ENCODE results near the gene MT1A. TPM values are rescaled to one million over a fixed set of nuclear protein-coding genes. Genes with fewer than 3 reads are reported as not detected.

The MT1A gene
- total RNA-seq, 1 experiment from 2014 or later = 52.1 TPM

GRCh38 chr16:56658327-56658875, 19.9 kb downstream of the MT1A start:
- no peak for DNase-seq (ENCODE audit: low read depth, low spot score)
- no peaks in the 10 kb centered on the region for H3K9me3 ChIP-seq (ENCODE audit: control insufficient read depth, insufficient read depth, low read depth, low read length)
- ChIA-PET CTCF (no interaction called here), POLR2A (no interaction called here)
- H3K27me3 ChIP-seq (ENCODE audit: control insufficient read depth, insufficient read depth, low read length) = no peaks in the 10 kb centered on the region
- intact Hi-C loops (cut with micrococcal nuclease; ENCODE audit: unreplicated experiment) = no loop called here
- no peak for TF ChIP-seq REST (IDR thresholded peaks at IDR 0.05; ENCODE audit: insufficient read depth in 1 of 2, low read depth in 2 of 2, low read length in 1 of 2)
- TF ChIP-seq SIN3A (IDR thresholded peaks at IDR 0.05; ENCODE audit: borderline replicate concordance, insufficient read depth, low read depth, low read length) = no peak
- TF ChIP-seq TCF7L2 (IDR thresholded peaks at IDR 0.05; ENCODE audit: low read depth, low read length) = no peak
- no peak for TF ChIP-seq POLR2AphosphoS5 (IDR thresholded peaks at IDR 0.05; ENCODE audit: low read depth, low read length)
- no peak for TF ChIP-seq CTCF (IDR thresholded peaks at IDR 0.05)
- no peak overlapping the region for H3K27ac ChIP-seq (ENCODE audit: low read length)
- no peak for ATAC-seq
- peaks cover 3% of the 10 kb centered on the region; the same call in 1 of the 2 replicates for H3K4me1 ChIP-seq (ENCODE audit: control insufficient read depth, insufficient read depth, low read length)
- BruUV-seq (replicated peaks) = no TSS peak
- H3K4me3 ChIP-seq (ENCODE audit: low read depth in 2 of 2, low read length in 2 of 2) = peak overlapping the region; percentile 41 to 49
- in situ Hi-C loops (cut with HindIII; ENCODE audit: low pct_unique_long_range_greater_than_20kb, low sequenced_read_pairs) = no loop called here
- H3K36me3 ChIP-seq (ENCODE audit: control insufficient read depth, insufficient read depth, low read length) = no peaks in the 10 kb centered on the region

GRCh38 chr16:56662357-56663354, 24.2 kb downstream of the MT1A start:
- TF ChIP-seq TCF7L2 (IDR thresholded peaks at IDR 0.05; ENCODE audit: low read depth, low read length) (no peak), POLR2AphosphoS5 (IDR thresholded peaks at IDR 0.05; ENCODE audit: low read depth, low read length) (no peak), CTCF (IDR thresholded peaks at IDR 0.05) (no peak), REST (IDR thresholded peaks at IDR 0.05; ENCODE audit: insufficient read depth in 1 of 2, low read depth in 2 of 2, low read length in 1 of 2) (no peak), SIN3A (IDR thresholded peaks at IDR 0.05; ENCODE audit: borderline replicate concordance, insufficient read depth, low read depth, low read length) (no peak)
- intact Hi-C loops (cut with micrococcal nuclease; ENCODE audit: unreplicated experiment) = no loop called here
- ATAC-seq (no peak), DNase-seq (ENCODE audit: low read depth, low spot score) (no peak)
- ChIA-PET CTCF (no interaction called here), POLR2A (no interaction called here)
- no peaks in the 10 kb centered on the region for H3K9me3 ChIP-seq (ENCODE audit: control insufficient read depth, insufficient read depth, low read depth, low read length)
- H3K4me1 ChIP-seq (ENCODE audit: control insufficient read depth, insufficient read depth, low read length) = peaks cover 3% of the 10 kb centered on the region; the same call in 1 of the 2 replicates
- H3K36me3 ChIP-seq (ENCODE audit: control insufficient read depth, insufficient read depth, low read length) = no peaks in the 10 kb centered on the region
- no peaks in the 10 kb centered on the region for H3K27me3 ChIP-seq (ENCODE audit: control insufficient read depth, insufficient read depth, low read length)
- H3K4me3 ChIP-seq (ENCODE audit: low read depth in 2 of 2, low read length in 2 of 2) = no peak overlapping the region
- H3K27ac ChIP-seq (ENCODE audit: low read length) = no peak overlapping the region
- in situ Hi-C loops (cut with HindIII; ENCODE audit: low pct_unique_long_range_greater_than_20kb, low sequenced_read_pairs) = no loop called here
- no TSS peak for BruUV-seq (replicated peaks)
